K562 (cell line): ENCODE results near the gene NAIF1. TPM values are rescaled to one million over a fixed set of nuclear protein-coding genes. Genes with fewer than 3 reads are reported as not detected.

Source experiments
- ASH1L ChIP-seq: fragments of 450-650 bp; IDR thresholded peaks from 2 replicates; pipeline ENCODE4 v1.6.1; 2018; ENCODE audit warnings: borderline replicate concordance, mild to moderate bottlenecking, low read depth; ENCODE audit not compliant: partially characterized antibody
- ATF3 ChIP-seq, 2 experiments: fragments of 450-650 bp in 1 of 2; sonication (generic) in 1 of 2; formaldehyde crosslinking in 1 of 2; IDR thresholded peaks in 1 of 2; conservative IDR thresholded peaks in 1 of 2; 2 replicates each; pipeline versions ENCODE4 v1.6.1 to v1.8.1; 2016 to 2023; ENCODE audit warnings: mild to moderate bottlenecking in 2 of 2, moderate library complexity in 2 of 2, inconsistent platforms in 1 of 2, missing genetic modification reagents in 1 of 2
- CBX8 ChIP-seq: fragments of 200-600 bp; sonication (generic); IDR thresholded peaks from 2 replicates; pipeline ENCODE4 v1.6.1; 2012; ENCODE audit warnings: borderline replicate concordance, mixed run types, low read depth, mild to moderate bottlenecking, moderate library complexity, mixed read lengths, low read length, control low read depth, inconsistent platforms; ENCODE audit not compliant: poor library complexity, severe bottlenecking; ENCODE audit errors: extremely low read depth
- CCNT2 ChIP-seq: IDR thresholded peaks from 2 replicates; pipeline ENCODE4 v1.6.1; 2011; ENCODE audit warnings: borderline replicate concordance, low read depth, mild to moderate bottlenecking, moderate library complexity, mixed read lengths, low read length; ENCODE audit not compliant: insufficient read length; ENCODE audit errors: extremely low read depth
- E2F8 ChIP-seq: fragments of 450-650 bp; IDR thresholded peaks from 2 replicates; pipeline ENCODE4 v1.7.1; 2018; ENCODE audit warnings: mild to moderate bottlenecking, low read depth; ENCODE audit not compliant: partially characterized antibody
- GTF2A2 ChIP-seq: IDR thresholded peaks from 2 replicates; pipeline ENCODE4 v1.6.1; 2016; ENCODE audit warnings: mild to moderate bottlenecking, missing genetic modification characterization, missing compliant biosample characterization
- ILF3 ChIP-seq: fragments of 450-650 bp; IDR thresholded peaks from 2 replicates; pipeline ENCODE4 v1.6.1; 2018; ENCODE audit warnings: antibody characterized with exemption, mild to moderate bottlenecking, moderate library complexity, borderline replicate concordance
- STAG1 ChIP-seq: sonication (generic); formaldehyde crosslinking; IDR thresholded peaks from 2 replicates; pipeline ENCODE4 v1.5.0; 2020; ENCODE audit warnings: missing genetic modification reagents, borderline replicate concordance
- ZNF655 ChIP-seq: fragments of 250-450 bp; sonication (Bioruptor Pico); IDR thresholded peaks from 2 replicates; pipeline ENCODE4 v1.5.0; 2021
- polyA plus RNA-seq, 8 experiments: library from polyadenylated mRNA; depleted of rRNA in 4 of 8; stranded (reverse) in 5 of 8; unstranded in 3 of 8; fragments of >200 nt; fragmentation: Nextera tagmentation in 2 of 8; fragmentation: Illumina TruSeq in 1 of 8; extraction: Ambion mirVana in 2 of 8; extraction: Trizol in 1 of 8; gene quantifications; 2 replicates each; pipeline versions ENCODE4 v1.2.1 to v1.2.3, GENCODE V29; 2011 to 2014; ENCODE audit warnings: inconsistent platforms in 1 of 8, missing spikeins in 1 of 8
- total RNA-seq, 7 experiments: library from RNA; depleted of rRNA in 6 of 7; stranded (reverse); fragments of >200 nt in 6 of 7; fragmentation: Illumina TruSeq in 2 of 7; extraction: Trizol in 2 of 7; gene quantifications; 2 replicates each; pipeline versions ENCODE4 v1.2.1 to v1.2.3, GENCODE V29; 2011 to 2021; ENCODE audit warnings: low replicate concordance in 1 of 7
- TF ChIP-seq, protein P1 (sequence below): sonication (generic); formaldehyde crosslinking; IDR thresholded peaks from 2 replicates; pipeline ENCODE4 v1.8.1; 2022; ENCODE audit warnings: missing genetic modification reagents
- TF ChIP-seq, protein P2 (sequence below): fragments of 450-650 bp; formaldehyde crosslinking; IDR thresholded peaks from 2 replicates; pipeline ENCODE4 v1.4.0; 2020; ENCODE audit warnings: mild to moderate bottlenecking, moderate library complexity

Gene NAIF1
- total and polyA plus RNA-seq, 9 of the 15 experiments (the other 6 are each of a cell fraction or from before 2014, with no cell fraction given): 4.8 to 26.6 (median 17.2) TPM

DNA sequence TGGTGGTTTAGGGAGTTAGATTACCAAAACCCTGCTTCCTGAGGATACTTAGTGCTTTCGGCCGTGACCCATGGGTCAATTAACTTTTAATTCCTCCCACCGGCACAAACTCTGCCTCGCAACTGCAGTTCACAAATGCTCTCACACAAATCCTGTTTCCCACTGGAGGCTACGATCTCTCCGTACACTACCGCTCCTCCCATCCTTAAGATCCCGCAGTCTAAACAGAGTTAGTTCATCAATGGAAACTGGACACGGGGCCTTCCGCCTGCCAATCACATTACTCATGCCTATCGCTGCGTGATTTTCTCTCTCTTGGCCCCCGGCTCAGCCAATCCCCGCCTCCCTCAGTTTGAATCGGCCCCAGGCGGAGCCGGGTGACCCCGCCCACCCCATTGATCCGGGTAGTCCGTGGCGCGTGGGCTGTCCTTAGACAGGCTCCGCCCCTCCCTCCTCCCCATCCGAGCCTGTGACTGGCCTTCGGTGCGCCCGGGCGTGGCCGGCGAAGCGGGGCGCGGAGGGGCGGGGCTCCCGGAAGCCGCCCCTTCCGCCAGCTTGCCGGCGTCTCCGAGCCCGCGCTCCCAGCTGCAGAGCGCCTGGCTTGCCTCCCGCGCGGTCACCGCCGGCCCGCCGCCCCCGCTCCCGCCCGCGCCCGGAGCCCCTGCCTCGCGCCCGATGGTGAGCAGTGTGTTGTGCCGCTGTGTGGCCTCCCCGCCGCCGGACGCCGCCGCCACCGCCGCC, 695 bp upstream of the NAIF1 start, which contains the start of gene SLC25A25 (continued):
- TF ChIP-seq ZNF655 (CRISPR knock-in tag): no peak
- TF ChIP-seq CCNT2: peak; percentile 83
- TF ChIP-seq, protein P1, sequence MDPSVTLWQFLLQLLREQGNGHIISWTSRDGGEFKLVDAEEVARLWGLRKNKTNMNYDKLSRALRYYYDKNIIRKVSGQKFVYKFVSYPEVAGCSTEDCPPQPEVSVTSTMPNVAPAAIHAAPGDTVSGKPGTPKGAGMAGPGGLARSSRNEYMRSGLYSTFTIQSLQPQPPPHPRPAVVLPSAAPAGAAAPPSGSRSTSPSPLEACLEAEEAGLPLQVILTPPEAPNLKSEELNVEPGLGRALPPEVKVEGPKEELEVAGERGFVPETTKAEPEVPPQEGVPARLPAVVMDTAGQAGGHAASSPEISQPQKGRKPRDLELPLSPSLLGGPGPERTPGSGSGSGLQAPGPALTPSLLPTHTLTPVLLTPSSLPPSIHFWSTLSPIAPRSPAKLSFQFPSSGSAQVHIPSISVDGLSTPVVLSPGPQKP (CRISPR knock-in tag): no peak
- TF ChIP-seq, protein P2, sequence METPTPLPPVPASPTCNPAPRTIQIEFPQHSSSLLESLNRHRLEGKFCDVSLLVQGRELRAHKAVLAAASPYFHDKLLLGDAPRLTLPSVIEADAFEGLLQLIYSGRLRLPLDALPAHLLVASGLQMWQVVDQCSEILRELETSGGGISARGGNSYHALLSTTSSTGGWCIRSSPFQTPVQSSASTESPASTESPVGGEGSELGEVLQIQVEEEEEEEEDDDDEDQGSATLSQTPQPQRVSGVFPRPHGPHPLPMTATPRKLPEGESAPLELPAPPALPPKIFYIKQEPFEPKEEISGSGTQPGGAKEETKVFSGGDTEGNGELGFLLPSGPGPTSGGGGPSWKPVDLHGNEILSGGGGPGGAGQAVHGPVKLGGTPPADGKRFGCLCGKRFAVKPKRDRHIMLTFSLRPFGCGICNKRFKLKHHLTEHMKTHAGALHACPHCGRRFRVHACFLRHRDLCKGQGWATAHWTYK (CRISPR knock-in tag): no peak; the same call in 1 of the 2 replicates
- no peak for TF ChIP-seq STAG1
- TF ChIP-seq ASH1L: no peak
- no peak for TF ChIP-seq ATF3 (IDR thresholded peaks at IDR 0.05)
- no peak; the same call in 1 of the 2 replicates for TF ChIP-seq ATF3 (CRISPR knock-in tag; conservative IDR thresholded peaks at IDR 0.05)
- no peak for TF ChIP-seq ILF3
- TF ChIP-seq E2F8: peak; percentile 59
- TF ChIP-seq CBX8: no peak
- TF ChIP-seq GTF2A2 (tag): no peak
